ENCODE results near the gene RAD51B. TPM values are rescaled to one million over a fixed set of nuclear protein-coding genes. Genes with fewer than 3 reads are reported as not detected.

The RAD51B gene
- total and polyA plus RNA-seq, 9 of the 15 experiments (the other 6 are each of a cell fraction or from before 2014, with no cell fraction given) = 8.5 to 17.3 (median 11.3) TPM

- DNase-seq (ENCODE audit: extremely low read depth in 1 of 4, low spot score in 3 of 4) (no peak), FAIRE-seq (no peak), ATAC-seq (no peak)
- no peak overlapping the region for H2AFZ ChIP-seq (ENCODE audit: low read depth, low read length)
- intact Hi-C loops (cut with micrococcal nuclease) (no loop called here), in situ Hi-C loops (cut with MboI) (no loop called here)
- no peak overlapping the region for H3K27ac ChIP-seq (ENCODE audit: extremely low read depth, low read depth, low read length)
- TF ChIP-seq PHF8 (IDR thresholded peaks at IDR 0.05; ENCODE audit: borderline replicate concordance, low read length) (no peak), GTF2F1 (IDR thresholded peaks at IDR 0.05; ENCODE audit: low read depth, low read length) (no peak), TBL1XR1 (IDR thresholded peaks at IDR 0.05; ENCODE audit: low read length in 2 of 2) (no peak), FOXM1 (IDR thresholded peaks at IDR 0.05; ENCODE audit: low read depth) (no peak), FOXM1 (CRISPR knock-in tag; IDR thresholded peaks at IDR 0.05; ENCODE audit: low read depth) (no peak), MYNN (IDR thresholded peaks at IDR 0.05) (no peak), MYNN (CRISPR knock-in tag; IDR thresholded peaks at IDR 0.05) (no peak), E2F6 (IDR thresholded peaks at IDR 0.05; ENCODE audit: borderline replicate concordance in 1 of 2, extremely low read depth in 1 of 2, insufficient read depth in 1 of 2, insufficient read length in 1 of 2, low read depth in 1 of 2, low read length in 1 of 2, poor library complexity in 1 of 2, severe bottlenecking in 1 of 2) (no peak)
- H3K9me3 ChIP-seq (replicated peaks; ENCODE audit: control insufficient read depth, insufficient read depth, low read depth, low read length) = no peaks in the 10 kb centered on the region
- ChIA-PET CTCF (ENCODE audit: low intra/inter-chr PET ratio) (no interaction called here), POLR2A (no interaction called here)
- H4K20me1 ChIP-seq (replicated peaks; ENCODE audit: control insufficient read depth, insufficient read depth, low read length) = no peaks in the 10 kb centered on the region
- H3K79me2 ChIP-seq (ENCODE audit: control insufficient read depth, insufficient read depth, low read length) = no peaks in the 10 kb centered on the region
- H3K4me1 ChIP-seq (replicated peaks in 1 of 2; ENCODE audit: control insufficient read depth in 2 of 2, insufficient read depth in 2 of 2, low read length in 2 of 2) = peaks cover 0 to 7% of the 10 kb centered on the region in 2 experiments; a peak in 3 of 5 replicates
- H3K4me3 ChIP-seq = no peak overlapping the region
- H3K27me3 ChIP-seq (ENCODE audit: control insufficient read depth in 2 of 2, insufficient read depth in 2 of 2, low read length in 2 of 2) = no peaks in the 10 kb centered on the region
- H3K9ac ChIP-seq (ENCODE audit: insufficient read depth in 1 of 2, low read depth in 2 of 2, low read length in 2 of 2) = no peak overlapping the region
- no TSS peak for BruUV-seq (replicated peaks)
- WGBS (ENCODE audit: insufficient coverage, low coverage, missing lambda C conversion rate) = 21% methylated on average over 4 of the region's 4 CpGs
- no peaks in the 10 kb centered on the region for H3K9me1 ChIP-seq (ENCODE audit: control insufficient read depth, insufficient read depth, low read length)
- H3K4me2 ChIP-seq (ENCODE audit: insufficient read depth, low read length) = no peak overlapping the region
- H3K36me3 ChIP-seq (ENCODE audit: control insufficient read depth, insufficient read depth, low read length) = no peaks in the 10 kb centered on the region
Measured at GRCh38 chr14:68395604-68396003, 576.0 kb downstream of the RAD51B start.

Measured in K562 (cell line).